ENCODE measurements around the gene USP44. TPM values are rescaled to one million over a fixed set of nuclear protein-coding genes. Genes with fewer than 3 reads are reported as not detected.
"Not testable (repeated sequence)": the region's sequence is repeated elsewhere in the genome, so short reads cannot be mapped to it uniquely, and the experiment has no call there.

The USP44 gene
- total RNA-seq, 1 experiment from 2014 or later: 0.17 TPM

DNA sequence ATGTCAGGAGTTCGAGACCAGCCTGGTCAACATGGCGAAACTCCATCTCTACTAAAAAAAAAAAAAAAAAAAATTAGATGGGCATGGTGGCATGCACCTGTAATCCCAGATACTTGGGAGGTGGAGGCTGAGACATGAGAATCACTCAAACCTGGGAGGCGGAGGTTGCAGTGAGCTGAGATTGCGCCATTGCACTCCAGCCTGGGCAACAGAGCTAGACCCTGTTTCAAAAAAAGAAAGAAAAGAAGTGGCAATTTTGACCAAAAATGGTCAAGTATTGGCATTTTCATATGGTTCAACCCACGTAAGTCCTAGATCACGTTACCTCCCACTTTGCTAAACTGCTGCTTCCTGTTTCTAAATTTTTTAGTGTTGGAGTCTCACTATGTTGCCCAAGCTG, 68.7 kb downstream of the USP44 start:
- peaks cover 25 to 26% of the 10 kb centered on the region in 2 experiments for H3K36me3 ChIP-seq (ENCODE audit: control insufficient read depth in 1 of 2, insufficient read depth in 2 of 2, low read length in 2 of 2)
- RAD21 ChIA-PET (ENCODE audit: low non-redundant PET in 1 of 2, low total read pairs in 2 of 2, uncharacterized antibody in 2 of 2, unreplicated experiment in 2 of 2); POLR2A ChIA-PET; H3K9ac ChIP-seq (ENCODE audit: low read length); ATAC-seq; H3K27me3 ChIP-seq (ENCODE audit: insufficient read depth, low read length); H2AFZ ChIP-seq (ENCODE audit: low read depth, low read length, poor library complexity, severe bottlenecking); H3K27ac ChIP-seq (ENCODE audit: low read depth, low read length); H3K4me2 ChIP-seq (ENCODE audit: low read length); H3K9me3 ChIP-seq (ENCODE audit: control insufficient read depth in 1 of 2, insufficient read depth in 1 of 2, low read depth in 1 of 2, low read length in 2 of 2); DNase-seq (ENCODE audit: low read depth, low spot score); intact Hi-C loops (cut with micrococcal nuclease); BruUV-seq (replicated peaks); H3K4me1 ChIP-seq (ENCODE audit: control insufficient read depth in 1 of 2, insufficient read depth in 2 of 2, low read length in 2 of 2); H3K4me3 ChIP-seq (replicated peaks in 1 of 2; ENCODE audit: low read depth in 1 of 2, low read length in 2 of 2); CTCF ChIA-PET; H3K9me2 ChIP-seq (ENCODE audit: insufficient read depth): not testable (repeated sequence)
- peaks cover 100% of the 10 kb centered on the region for H3K79me2 ChIP-seq (ENCODE audit: insufficient read depth, low read length)
- H4K20me1 ChIP-seq (ENCODE audit: insufficient read depth): peaks cover 16% of the 10 kb centered on the region; the same call in 1 of the 2 replicates

DNA sequence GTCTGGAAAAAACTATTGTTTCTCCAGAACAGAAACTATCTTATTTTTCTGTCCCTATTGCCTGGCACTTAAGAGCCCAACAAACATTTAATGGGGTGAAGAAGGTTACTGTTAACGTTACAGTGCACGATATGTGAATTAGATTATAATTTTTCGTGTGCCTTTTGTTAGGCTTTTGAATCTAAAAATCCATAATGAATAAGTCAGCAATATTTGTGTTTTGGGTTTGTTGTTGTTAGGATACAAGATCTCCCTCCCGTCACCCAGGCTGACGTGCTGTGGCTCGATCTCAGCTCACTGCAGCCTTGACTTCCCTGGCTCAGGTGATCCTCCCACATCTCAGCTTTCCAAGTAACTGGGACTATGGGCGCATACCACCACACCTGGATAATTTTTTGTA, 69.4 kb downstream of the USP44 start:
- peaks cover 20% of the 10 kb centered on the region; the same call in 1 of the 2 replicates for H4K20me1 ChIP-seq (ENCODE audit: insufficient read depth)
- no peak overlapping the region for H3K4me3 ChIP-seq (replicated peaks in 1 of 2; ENCODE audit: low read depth in 1 of 2, low read length in 2 of 2)
- no peaks in the 10 kb centered on the region for H3K9me2 ChIP-seq (ENCODE audit: insufficient read depth)
- ChIA-PET POLR2A (no interaction called here), CTCF (no interaction called here), RAD21 (ENCODE audit: low non-redundant PET in 1 of 2, low total read pairs in 2 of 2, uncharacterized antibody in 2 of 2, unreplicated experiment in 2 of 2) (no interaction called here)
- ATAC-seq: no peak
- H3K79me2 ChIP-seq (ENCODE audit: insufficient read depth, low read length): peaks cover 100% of the 10 kb centered on the region
- intact Hi-C loops (cut with micrococcal nuclease): no loop called here
- DNase-seq (ENCODE audit: low read depth, low spot score): no peak
- H3K9me3 ChIP-seq (ENCODE audit: control insufficient read depth in 1 of 2, insufficient read depth in 1 of 2, low read depth in 1 of 2, low read length in 2 of 2): no peaks in the 10 kb centered on the region
- H2AFZ ChIP-seq (ENCODE audit: low read depth, low read length, poor library complexity, severe bottlenecking): no peak overlapping the region
- no peak overlapping the region for H3K9ac ChIP-seq (ENCODE audit: low read length)
- H3K4me1 ChIP-seq (ENCODE audit: control insufficient read depth in 1 of 2, insufficient read depth in 2 of 2, low read length in 2 of 2): no peaks in the 10 kb centered on the region
- no TSS peak for BruUV-seq (replicated peaks)
- TF ChIP-seq ZFX (IDR thresholded peaks at IDR 0.05): no peak
- TF ChIP-seq, protein P1, sequence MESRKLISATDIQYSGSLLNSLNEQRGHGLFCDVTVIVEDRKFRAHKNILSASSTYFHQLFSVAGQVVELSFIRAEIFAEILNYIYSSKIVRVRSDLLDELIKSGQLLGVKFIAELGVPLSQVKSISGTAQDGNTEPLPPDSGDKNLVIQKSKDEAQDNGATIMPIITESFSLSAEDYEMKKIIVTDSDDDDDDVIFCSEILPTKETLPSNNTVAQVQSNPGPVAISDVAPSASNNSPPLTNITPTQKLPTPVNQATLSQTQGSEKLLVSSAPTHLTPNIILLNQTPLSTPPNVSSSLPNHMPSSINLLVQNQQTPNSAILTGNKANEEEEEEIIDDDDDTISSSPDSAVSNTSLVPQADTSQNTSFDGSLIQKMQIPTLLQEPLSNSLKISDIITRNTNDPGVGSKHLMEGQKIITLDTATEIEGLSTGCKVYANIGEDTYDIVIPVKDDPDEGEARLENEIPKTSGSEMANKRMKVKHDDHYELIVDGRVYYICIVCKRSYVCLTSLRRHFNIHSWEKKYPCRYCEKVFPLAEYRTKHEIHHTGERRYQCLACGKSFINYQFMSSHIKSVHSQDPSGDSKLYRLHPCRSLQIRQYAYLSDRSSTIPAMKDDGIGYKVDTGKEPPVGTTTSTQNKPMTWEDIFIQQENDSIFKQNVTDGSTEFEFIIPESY (IDR thresholded peaks at IDR 0.05; ENCODE audit: extremely low read depth, insufficient replicate concordance, low read length): no peak
- H3K4me2 ChIP-seq (ENCODE audit: low read length): no peak overlapping the region
- H3K27me3 ChIP-seq (ENCODE audit: insufficient read depth, low read length): no peaks in the 10 kb centered on the region
- H3K27ac ChIP-seq (ENCODE audit: low read depth, low read length): no peak overlapping the region
- H3K36me3 ChIP-seq (ENCODE audit: control insufficient read depth in 1 of 2, insufficient read depth in 2 of 2, low read length in 2 of 2): peaks cover 21 to 32% of the 10 kb centered on the region in 2 experiments
